Activated CD4-positive, alpha-beta T cell treated with anti-CD3 and anti-CD28 coated beads, Interleukin-2, Interleukin-6, amounts not matched to agents 100 ng/mL and 50 ng/mL, durations not matched to agents 16 hours and 8 hours (primary cell): Measurements from ENCODE around the gene BAIAP3.

Experiments
- DNase-seq: peaks from one replicate; pipeline ENCODE4 v3.0.0-alpha.2; 2020

BAIAP3 gene

DNA sequence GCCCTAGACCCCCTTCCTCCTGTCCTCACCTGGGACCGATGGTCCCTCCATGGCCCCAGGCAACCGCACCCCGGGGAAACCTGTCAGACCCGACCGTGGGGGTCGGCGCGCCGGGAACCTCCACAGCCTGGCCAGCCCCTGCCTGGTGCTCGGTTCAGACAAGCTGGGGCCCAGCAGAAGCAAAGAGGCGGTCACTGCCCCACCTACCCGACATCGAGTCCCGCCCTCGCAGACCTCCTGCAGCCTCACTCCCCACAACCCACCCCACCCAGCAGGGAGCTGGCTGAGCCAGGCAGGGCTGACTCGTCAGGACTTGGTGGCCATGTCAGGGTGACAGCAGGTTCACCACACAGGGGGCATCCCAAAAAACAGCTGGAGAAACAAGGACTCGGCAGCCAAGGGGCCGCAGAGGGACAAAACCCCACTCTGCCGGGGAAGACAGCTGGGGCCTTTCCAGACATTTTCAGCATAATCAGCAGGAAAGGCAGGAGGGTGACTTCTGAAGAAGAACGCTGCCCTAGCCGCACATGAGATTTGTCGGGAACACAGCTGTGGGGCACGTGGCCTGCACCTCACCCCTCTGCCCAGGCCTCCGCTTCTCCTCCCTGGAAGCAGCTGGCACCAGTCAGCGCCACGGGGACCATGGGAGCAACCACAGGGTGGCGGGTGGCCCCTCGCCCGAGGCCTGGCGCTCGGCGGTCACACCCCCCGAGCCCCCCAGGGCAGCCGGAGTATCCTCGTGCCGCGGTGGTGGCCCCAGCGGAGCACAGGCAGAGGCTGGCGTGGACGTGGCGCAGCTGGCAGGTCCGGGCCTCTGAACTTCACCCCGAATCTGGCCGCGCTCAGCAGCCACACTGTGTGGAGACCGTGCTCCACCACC lies 41.2 kb downstream of the BAIAP3 start:
- no peak for DNase-seq

DNA sequence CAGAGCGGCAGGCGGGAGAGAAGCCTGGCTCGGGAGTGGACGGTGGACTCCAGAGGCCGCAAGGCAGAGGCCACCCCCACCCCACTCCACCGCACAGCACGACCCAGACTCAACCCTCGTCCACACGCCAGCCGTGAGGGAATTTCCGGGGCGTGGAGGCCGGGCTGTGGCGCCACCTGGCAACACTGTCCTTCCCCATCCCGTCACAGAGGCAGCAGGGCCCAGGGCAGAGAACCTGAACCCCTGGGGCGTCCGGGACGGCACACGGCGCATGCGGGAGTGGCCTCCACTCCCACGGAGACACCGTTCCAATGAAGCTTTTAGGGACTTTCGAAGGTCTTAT lies 41.8 kb downstream of the BAIAP3 start:
- no peak for DNase-seq

DNA sequence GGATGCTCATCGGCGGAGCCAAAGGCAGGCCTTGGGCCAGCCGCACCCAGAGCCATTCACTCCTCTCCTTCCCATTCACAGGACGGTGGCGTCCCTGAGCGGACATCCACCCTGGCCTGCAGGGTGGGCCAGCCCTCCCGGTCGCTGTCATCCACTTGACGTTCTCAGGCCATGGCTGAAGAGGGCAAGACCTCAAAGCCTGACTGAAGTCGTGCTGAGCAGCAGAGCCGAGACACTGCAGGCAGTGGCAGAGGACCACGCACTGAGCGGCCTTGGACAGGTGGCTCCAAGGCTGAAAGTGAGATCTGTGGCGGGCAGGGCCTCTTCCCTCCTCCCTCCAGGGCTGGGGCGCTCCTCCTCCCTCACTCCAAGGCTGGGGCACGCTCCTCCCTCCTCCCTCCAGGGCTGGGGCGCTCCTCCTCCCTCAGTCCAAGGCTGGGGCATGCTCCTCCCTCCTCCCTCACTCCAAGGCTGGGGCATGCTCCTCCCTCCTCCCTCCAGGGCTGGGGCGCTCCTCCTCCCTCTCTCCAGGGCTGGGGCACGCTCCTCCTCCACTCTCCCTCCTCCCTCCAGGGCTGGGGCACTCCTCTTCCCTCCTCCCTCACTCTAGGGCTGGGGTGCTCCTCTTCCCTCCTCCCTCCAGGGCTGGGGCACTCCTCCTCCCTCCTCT lies 42.4 kb downstream of the BAIAP3 start:
- no peak for DNase-seq

DNA sequence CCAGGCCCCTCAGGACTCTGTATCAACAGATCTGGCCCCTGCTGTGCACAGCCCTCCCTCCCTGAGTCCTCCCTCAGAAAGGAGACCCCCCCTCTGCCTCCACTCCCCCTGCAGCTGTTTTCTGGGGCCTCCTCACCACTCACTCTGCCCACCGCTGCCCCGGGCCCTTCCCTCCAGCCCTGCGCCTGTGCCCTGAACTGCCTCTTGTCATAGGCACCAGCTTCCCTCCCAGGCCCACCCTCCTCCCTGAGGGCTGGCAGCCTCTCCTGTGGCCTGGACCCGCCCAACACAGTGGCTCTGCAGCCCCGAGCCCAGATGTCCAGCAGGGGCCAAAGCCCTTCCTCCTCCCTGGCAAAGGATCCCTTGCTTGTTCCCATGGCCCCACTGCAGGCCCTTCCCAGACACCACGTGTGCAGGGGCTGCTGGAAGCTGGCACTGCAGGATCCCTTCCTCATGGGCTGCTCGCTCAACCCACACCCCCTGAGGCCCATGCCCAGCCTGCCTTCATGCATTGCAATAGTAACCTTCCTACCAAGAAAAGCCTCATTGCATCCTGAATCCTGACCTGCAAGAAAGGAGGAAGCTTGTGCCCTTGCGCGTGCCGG lies 44.1 kb downstream of the BAIAP3 start:
- DNase-seq = no peak

DNA sequence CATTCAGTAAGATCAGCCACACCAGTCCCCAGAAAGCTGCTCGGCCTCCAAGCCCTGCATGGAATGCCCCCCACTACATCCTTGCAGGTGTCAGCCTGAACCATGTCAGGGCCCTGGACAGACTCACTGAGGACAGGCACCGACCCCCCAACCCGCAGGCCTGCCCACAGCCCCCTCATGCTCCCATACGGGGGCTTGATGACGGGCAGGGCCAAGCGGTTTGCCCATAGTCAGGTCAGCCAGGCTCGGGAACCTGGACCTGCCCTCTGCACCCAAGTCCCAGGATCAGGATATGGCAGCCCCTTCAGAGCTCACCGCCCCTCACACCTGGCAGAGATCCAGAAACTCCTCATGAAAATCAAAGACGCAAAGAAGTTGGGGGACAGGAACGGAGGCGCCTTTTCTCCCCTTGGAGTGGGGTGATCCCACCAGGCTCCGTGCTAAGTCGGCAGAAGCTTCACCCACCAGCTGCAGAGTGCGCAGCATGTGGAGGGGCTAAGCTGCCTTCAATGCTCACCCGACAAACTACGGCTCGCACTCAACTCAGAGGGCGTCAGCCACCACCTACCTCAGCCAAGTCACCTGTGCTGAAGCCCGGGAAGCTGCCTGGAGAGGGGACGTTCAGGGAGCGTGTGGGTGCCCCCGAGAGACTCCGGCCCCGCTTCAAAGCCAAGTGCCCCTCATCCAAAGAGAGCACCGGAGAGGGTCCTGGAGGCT lies 44.8 kb downstream of the BAIAP3 start:
- no peak for DNase-seq

DNA sequence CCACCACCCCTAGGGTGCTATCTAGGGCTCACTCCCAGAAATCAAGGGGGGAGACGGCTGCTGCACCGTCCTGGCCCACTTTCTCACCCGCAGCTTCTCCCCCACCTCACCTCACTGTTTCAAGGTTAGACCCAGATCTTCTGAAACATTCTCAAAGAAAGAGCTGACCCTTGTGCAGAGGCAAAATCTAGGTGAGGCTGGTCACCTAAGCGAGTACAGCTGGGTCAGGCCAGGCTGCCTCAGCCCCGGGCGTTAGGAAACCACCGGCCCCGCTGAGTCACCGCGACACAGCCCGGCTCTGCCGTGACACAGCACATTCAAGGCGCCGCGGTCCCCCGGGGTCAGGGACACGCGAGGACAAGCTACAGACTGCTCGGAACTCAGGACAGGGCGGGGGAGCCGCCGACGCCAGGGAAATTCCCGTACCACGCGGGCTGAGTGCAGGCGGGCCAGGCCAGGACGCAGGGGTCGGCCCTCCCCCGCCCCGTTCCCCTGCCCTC lies 45.4 kb downstream of the BAIAP3 start:
- peak; percentile 77 for DNase-seq

DNA sequence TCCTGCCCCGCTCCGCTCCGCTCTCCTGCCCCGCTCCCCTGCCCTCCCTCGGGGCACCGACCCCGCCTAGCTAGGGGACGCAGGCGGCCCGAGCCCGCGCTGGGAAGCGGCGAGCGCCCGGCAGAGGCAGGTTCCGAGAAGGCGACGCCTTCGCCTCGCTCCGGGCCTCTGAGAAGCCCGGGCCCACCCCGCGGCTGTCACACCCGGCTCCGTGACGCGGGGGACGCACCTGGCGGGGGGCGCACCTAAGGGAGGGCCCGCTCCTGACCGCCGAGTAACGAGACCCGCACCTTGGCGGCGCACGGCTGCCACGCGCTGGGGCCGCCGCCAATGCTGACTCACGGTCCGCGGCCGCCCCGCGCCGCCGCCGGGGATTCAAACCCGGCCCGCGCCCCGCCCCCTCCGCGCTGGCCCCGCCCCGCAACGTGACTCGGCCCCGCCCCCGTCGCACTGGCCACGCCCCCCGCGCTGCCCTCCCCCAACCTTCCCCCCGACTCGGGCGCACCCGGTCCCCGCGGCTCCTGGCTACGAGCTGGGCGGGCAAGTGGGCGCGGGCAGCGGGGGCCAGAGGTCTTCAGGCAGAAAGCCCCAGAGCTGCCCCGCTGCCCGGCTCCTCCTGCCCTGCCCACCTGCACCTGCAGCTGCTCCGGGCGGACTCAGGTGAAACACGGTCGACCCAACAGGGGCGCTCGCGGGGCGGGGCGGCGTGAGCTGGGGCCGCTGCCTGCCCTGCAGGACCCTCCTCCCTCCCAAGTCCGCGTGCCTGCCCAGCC lies 46.0 kb downstream of the BAIAP3 start:
- DNase-seq = peak; percentile 84

DNA sequence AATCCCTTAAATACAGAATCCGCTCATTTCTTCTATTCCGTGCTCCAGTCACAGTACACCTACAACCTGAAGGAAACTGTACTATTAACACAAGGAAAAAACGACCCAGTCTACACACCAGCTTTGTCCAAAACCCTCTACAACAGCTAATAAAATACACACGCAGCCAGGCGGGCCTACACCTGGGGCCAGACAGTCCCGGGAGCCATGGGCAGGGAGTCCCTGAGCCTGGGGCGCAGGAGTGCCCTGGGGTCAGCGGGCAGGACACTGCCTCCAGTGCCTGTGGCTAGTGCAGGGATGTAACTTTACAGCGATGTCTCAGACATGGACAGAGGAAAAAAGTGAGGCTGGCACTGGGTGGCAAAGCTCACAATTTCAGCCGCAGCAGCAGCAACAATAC lies 46.8 kb downstream of the BAIAP3 start:
- DNase-seq = no peak

DNA sequence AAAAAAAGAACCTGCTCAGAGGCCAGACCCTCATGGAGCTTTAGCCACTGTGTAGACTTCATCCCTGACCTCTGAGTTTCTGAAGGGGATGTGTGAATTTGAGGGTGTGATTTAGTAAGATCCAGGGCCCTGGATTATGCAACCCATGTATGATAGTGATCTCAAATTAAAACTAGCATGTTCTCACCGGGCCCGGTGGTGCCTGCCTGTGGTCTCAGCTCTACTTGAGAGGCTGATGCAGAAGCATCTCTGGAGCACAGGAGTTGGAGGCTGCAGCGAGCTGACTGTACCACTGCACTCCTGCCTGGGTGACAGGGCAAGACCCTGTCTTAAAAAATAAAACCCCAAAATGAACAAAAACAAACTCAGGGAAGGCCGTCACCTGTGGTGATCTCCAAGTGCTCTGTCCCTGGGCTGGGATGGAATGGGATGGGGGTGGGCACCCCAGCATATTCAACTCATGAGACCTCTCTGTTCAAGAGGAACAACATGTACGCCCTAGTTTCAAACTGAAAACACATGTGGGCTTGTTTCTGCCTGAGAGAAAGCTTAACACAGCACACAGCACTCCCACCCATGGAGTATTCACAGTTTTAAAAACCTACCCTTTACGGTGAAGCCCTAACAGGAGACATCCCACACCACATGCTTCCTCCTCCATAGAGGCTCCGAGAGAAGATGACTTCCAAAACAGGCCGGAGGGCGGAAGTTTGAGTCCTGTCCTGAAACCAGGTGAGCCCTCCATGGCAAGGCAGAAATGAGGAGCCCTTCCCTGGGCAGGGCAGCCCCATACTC lies 48.4 kb downstream of the BAIAP3 start:
- no peak for DNase-seq

DNA sequence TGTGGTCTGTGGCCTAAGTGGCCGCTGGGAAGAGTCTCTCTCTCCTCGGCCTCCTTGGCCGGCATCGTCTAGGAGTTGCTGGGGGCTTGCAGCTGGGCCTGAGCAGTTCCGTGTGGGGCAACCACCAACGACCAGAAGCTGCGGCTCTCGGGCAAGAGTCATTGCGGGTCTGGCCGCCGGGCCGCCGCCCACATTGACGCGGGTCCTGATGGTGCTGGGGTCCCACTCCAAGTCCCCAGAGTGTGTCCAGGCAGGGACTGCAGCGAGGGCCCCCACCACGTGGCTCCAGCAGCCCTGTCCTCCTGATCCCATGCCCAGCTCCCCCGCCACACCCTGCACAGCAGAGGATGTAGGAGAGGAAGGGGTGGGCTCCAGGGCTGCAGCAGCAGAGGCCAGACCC lies 50.1 kb downstream of the BAIAP3 start:
- DNase-seq = no peak

DNA sequence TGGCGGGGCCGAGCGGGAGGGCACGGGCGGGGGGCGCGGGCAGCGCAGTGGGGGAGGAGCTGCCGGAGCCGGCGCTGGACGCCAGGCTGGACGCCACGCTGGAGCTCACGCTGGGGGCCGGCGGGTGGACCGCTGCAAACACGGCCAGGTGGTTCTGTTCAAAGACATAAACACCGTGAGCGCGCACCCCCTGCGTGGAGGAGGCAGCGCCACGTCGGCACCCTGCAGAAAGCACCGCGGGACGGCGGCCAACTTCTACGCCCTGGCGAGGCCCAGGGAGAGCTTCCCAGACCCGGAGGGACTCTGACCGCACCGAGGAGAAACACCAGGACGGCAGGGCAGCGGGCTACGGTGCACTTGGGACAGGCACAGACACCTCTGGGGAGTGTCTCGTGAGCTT lies 51.8 kb downstream of the BAIAP3 start:
- no peak for DNase-seq

DNA sequence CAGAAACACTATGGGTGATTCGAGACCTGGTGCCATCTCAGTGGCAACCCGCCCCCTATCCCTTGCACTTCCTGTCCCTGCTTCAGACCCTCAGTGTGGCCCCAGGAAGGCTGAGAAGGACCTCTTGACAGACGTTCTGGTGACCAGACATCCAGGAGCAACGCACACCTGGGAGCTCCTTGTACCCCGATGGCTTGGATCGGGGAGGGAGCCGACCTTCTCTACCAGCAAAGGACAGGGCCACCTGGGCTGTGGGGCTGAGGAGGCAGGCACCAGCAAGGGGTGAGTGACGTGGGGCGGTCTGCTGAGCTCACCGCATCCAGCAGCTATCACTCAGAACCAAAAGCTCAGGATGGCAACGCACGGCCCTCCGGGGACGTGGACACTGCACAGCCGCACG lies 53.9 kb downstream of the BAIAP3 start:
- DNase-seq = no peak

DNA sequence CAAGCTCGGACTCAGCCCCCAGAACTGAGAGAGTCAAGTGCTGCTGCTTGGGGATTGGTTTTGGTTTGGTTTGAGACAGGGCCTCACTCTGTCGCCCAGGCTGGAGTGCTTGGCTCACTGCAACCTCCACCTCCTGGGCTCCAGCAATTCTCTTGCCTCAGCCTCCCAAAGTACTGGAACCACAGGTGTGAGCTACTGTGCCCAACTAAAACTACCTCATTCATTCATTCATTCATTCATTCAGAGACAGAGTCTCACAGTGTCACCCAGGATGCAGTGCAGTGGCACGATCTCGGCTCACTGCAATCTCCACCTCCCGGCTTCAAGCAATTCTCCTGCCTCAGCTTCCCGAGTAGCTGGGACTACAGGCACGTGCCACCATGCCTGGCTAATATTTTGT lies 56.3 kb downstream of the BAIAP3 start:
- no peak for DNase-seq

DNA sequence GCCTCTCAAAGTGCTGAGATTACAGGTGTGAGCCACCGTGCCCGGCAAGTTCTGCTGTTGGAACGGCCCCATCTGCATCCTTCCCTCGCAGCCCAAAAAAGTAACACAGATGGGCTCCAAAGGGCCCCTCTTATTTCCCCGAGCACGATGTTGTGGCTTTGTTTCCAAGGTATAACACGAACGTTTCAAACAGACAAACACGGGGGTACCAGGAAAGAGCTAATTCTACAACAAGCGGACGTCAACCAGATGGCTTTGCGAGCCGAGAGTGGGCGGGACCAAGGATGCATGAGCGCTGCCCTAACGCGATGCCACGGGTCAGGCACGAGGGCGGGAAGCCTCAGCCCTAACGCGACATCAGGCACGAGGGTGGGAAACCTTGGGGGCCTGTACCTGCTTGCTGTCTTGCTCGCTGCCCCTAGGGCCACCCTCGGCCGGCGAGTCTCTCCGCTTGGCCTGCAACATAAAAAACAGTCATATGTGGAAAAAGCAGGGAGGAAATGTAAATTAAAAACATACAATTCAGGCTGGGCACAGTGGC lies 56.9 kb downstream of the BAIAP3 start:
- DNase-seq = no peak

DNA sequence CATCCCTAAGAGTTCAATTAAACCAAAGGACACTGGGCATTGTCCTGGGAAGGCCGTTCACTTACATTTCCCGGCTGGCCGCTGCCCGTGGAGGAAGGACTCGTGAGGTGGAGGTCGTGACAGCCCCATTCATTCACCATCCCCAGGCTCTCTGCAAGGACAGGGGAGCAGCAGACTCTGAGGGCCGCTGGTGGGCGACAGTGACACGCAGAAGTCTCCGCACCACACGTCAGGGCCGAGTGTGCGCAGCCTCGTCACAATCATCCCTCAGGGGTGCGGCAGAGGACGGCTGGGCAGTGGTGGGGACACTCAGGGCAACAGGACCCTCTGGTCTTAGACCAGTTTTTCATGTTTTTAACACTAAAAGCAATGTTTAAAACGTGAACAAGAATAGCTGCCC lies 59.4 kb downstream of the BAIAP3 start:
- no peak for DNase-seq

DNA sequence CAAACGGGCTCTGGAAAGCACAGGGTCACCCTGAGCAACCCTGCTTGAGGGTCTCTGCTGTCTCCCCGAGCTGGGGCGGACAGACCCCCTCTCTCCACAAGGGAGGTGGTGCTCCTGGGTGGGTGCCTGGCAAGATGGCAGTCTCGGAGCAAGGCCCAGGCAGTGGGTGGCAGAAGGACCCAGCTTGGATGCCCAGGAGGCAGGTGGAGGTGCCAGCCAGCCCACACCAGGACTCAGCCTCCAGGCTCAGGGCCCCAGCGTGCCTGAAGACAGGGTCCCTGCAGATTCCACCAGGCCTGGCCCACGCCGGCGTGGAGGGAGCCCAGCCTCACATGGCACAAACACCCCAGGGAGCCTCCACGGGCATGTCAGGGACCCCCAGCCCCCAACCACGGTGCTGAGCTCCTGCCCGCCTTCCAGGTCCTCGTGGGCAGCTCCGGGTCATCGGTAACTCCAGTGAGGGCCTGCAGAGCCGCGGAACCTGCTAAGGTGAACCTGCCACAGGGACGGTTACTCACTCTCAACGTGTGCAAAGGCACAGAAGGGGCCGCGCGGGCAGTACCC lies 60.2 kb downstream of the BAIAP3 start:
- no peak for DNase-seq

DNA sequence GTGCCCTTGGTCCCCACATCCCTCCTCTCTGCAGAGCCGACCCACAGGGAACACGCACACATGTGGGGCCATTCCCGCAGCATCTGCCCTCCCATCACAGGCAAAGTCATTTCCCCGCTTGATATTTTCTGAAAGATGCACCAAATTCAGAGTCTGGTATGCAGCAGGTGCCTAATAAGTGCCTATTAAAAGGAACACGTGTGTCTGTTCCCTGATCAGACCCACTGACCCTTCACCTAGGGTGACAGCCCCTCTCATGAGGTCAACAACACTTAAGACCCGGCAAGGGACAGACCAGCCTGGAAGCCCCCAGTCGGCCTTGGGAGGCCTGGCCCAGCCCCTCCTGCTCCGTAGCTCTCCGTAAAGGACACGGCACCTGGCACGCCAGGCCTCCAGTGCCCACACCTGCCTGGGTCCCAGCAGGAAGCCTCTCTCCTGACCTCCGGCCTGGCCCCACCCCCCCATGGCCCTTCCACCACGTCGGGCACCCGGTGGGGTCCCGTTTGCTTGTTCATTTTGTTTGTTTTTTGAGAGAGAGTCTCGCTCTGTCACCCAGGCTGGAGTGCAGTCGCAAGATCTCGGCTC lies 61.0 kb downstream of the BAIAP3 start:
- DNase-seq = no peak

DNA sequence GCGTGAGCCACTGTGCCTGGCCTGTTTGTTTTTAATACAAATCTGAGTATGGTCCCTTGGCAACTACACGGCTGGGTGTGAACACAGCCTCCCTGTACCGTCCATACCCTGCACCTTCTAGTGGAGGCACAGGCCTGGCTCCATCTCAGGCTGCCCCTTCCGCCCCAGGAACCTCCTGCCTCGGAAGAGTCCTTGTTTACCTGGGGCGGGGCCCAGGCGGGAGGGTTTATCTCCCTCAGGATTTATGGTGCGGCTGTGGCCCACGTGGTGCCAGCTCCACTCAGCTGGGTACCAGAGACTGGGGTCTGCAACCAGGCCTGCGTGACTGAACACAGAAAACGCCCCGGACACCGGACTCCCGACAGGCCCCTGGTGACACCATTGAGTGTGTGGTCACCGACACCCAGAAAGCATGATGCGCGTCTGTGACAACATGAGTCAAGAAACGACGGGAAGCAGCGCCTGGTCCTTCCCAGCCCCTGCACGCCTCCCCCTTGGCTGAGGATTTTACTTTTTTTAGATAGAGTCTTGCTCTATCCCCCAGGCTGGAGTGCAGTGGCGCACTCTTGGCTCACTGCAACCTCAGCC lies 62.1 kb downstream of the BAIAP3 start:
- no peak for DNase-seq

DNA sequence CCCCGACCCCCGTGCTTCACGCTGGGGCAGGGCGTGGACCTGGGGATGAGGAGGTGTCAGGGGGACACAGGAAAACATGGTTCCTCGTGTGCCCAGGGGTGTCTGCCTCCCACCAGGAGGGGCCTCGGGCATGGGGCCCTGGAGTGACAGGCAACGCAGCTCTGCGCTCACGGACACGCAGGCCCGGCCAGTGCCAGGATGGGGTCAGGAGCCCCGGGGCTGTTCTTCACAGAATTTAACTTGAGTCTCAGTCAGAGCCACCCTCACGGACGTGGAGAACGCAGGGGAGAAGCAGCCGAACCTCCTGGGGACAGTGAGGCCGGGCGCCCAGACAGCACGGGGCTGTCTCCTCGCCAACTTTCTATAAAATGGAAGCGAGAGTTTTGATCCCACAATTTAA lies 64.3 kb downstream of the BAIAP3 start:
- DNase-seq = no peak

DNA sequence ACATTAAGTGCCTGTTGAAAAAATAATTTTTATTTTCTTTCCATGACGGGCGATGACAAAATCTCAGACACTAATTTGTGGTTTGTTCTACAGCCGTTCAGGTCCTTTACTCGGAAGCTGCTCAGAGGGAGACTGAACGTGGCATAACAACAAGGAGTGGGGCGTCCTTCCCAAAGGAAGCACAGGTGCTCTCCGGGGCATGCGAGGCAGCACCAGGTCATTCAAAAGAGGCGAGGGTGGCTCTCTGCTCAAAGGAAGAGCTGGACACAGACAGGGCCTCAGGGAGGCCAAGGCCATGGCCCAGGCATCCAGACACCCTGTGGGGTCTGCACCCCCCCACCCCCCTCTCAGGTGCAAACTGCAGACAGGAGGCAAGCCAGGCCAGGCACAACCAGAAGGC lies 64.9 kb downstream of the BAIAP3 start:
- no peak for DNase-seq
